K562 (cell line): ENCODE data around the gene GPHN. TPM values are rescaled to one million over a fixed set of nuclear protein-coding genes. Genes with fewer than 3 reads are reported as not detected.

ENCODE experiments used
- ATAC-seq: fragments of 200-7000 bp; cut with Tn5 transposase; 3 replicates; pipeline ENCODE4 v1.9.1; 2020; ENCODE audit warnings: moderate library complexity
- BruUV-seq: library from RNA; stranded (reverse); fragments of 400-500 nt; replicated peaks from 2 replicates; lab custom pipeline; 2021; lab: Mats Ljungman, UMichigan
- CTCF ChIA-PET: fragments of 300-600 bp; formaldehyde crosslinking; extraction: SDS; loops from one replicate; lab custom pipeline; 2021; ENCODE audit warnings: low intra/inter-chr PET ratio; lab: Yijun Ruan, JAX
- POLR2A ChIA-PET: fragments of 300-600, 350-650 bp; sonication (Branson Sonifier 250); formaldehyde crosslinking; extraction: SDS; loops from one replicate; lab custom pipeline; 2021; ENCODE audit warnings: antibody characterized with exemption, inconsistent platforms; lab: Yijun Ruan, JAX
- DNase-seq, 4 experiments: peaks; one replicate each; pipeline versions ENCODE4 v3.0.0 to v3.0.0-alpha.2; 2011 to 2018; ENCODE audit warnings: low spot score in 3 of 4, mixed read lengths in 3 of 4; ENCODE audit errors: extremely low read depth in 1 of 4
- FAIRE-seq: peaks from 2 replicates; lab custom pipeline; 2011; peaks lifted over from hg19 to GRCh38; lab: Jason Lieb, UNC
- H2AFZ ChIP-seq: 2 replicates; pipeline ENCODE4 v1.6.0; 2011; ENCODE audit warnings: low read depth, low read length, control low read depth, inconsistent platforms
- H3K27ac ChIP-seq: fragments of 200-600 bp; 3 replicates; pipeline ENCODE4 v1.8.0; 2011; ENCODE audit warnings: low read depth, mild to moderate bottlenecking, control low read depth, inconsistent platforms, low read length, moderate library complexity, mixed read lengths; ENCODE audit errors: extremely low read depth
- H3K27me3 ChIP-seq, 2 experiments: fragments of 300-600 bp in 1 of 2; 2 replicates in 1 of 2; 3 replicates in 1 of 2; pipeline versions ENCODE4 v1.6.0 to v1.8.0; 2011; ENCODE audit warnings: inconsistent platforms in 2 of 2, low read length in 2 of 2, mild to moderate bottlenecking in 1 of 2, mixed read lengths in 1 of 2, moderate library complexity in 1 of 2; ENCODE audit not compliant: control insufficient read depth in 2 of 2, insufficient read depth in 2 of 2
- H3K36me3 ChIP-seq: fragments of 300-600 bp; 3 replicates; pipeline ENCODE4 v1.8.0; 2011; ENCODE audit warnings: mild to moderate bottlenecking, low read length, inconsistent platforms; ENCODE audit not compliant: control insufficient read depth, insufficient read depth
- H3K4me1 ChIP-seq, 2 experiments: fragments of 200-600 bp in 1 of 2; replicated peaks in 1 of 2; 2 replicates in 1 of 2; 3 replicates in 1 of 2; pipeline versions ENCODE4 v1.5.1 to v1.8.0; 2011; ENCODE audit warnings: inconsistent platforms in 2 of 2, low read length in 2 of 2, mild to moderate bottlenecking in 1 of 2, mixed read lengths in 1 of 2, moderate library complexity in 1 of 2; ENCODE audit not compliant: control insufficient read depth in 2 of 2, insufficient read depth in 2 of 2
- H3K4me2 ChIP-seq: 2 replicates; pipeline ENCODE4 v1.6.1; 2011; ENCODE audit warnings: low read length, control low read depth, inconsistent platforms, mixed read lengths; ENCODE audit not compliant: insufficient read depth
- H3K4me3 ChIP-seq: fragments of 200-600 bp; sonication (generic), shearing (Covaris generic); 2 replicates; pipeline ENCODE4 v1.5.1; 2016; ENCODE audit warnings: control low read depth, inconsistent platforms
- H3K79me2 ChIP-seq: fragments of 200-600 bp; 3 replicates; pipeline ENCODE4 v1.8.0; 2011; ENCODE audit warnings: low read length, inconsistent platforms; ENCODE audit not compliant: control insufficient read depth, insufficient read depth
- H3K9ac ChIP-seq, 2 experiments: 2 replicates each; pipeline versions ENCODE4 v1.6.0 to v1.6.1; 2011; ENCODE audit warnings: low read depth in 2 of 2, low read length in 2 of 2, control low read depth in 1 of 2, inconsistent platforms in 1 of 2, mild to moderate bottlenecking in 1 of 2, mixed read lengths in 1 of 2; ENCODE audit not compliant: insufficient read depth in 1 of 2
- H3K9me1 ChIP-seq: one replicate; pipeline ENCODE4 v1.6.0; 2011; ENCODE audit warnings: inconsistent platforms, mild to moderate bottlenecking, low read length, moderate library complexity; ENCODE audit not compliant: control insufficient read depth, insufficient read depth
- H3K9me3 ChIP-seq: replicated peaks from 2 replicates; pipeline ENCODE4 v1.5.1; 2011; ENCODE audit warnings: low read depth, low read length, inconsistent platforms; ENCODE audit not compliant: control insufficient read depth, insufficient read depth
- H4K20me1 ChIP-seq: replicated peaks from 2 replicates; pipeline ENCODE4 v1.6.1; 2011; ENCODE audit warnings: low read length, inconsistent platforms, mixed read lengths; ENCODE audit not compliant: control insufficient read depth, insufficient read depth
- CXXC5 ChIP-seq: fragments of 250-450 bp; sonication (Bioruptor Pico); IDR thresholded peaks from 2 replicates; pipeline ENCODE4 v1.8.0; 2022; ENCODE audit warnings: inconsistent platforms, mild to moderate bottlenecking, moderate library complexity
- MTF1 ChIP-seq: fragments of 250-450 bp; sonication (Bioruptor Pico); IDR thresholded peaks from 2 replicates; pipeline ENCODE4 v1.9.0; 2021; ENCODE audit warnings: moderate library complexity, mild to moderate bottlenecking, inconsistent platforms, borderline replicate concordance
- NFE2L1 ChIP-seq: fragments of 450-650 bp; IDR thresholded peaks from 2 replicates; pipeline ENCODE4 v1.6.1; 2016; ENCODE audit warnings: missing genetic modification characterization, low read depth, mild to moderate bottlenecking, missing compliant biosample characterization, moderate library complexity, borderline replicate concordance
- TARDBP ChIP-seq: fragments of 450-650 bp; IDR thresholded peaks from 2 replicates; pipeline ENCODE4 v1.6.1; 2016
- TSC22D4 ChIP-seq: fragments of 450-650 bp; IDR thresholded peaks from 2 replicates; pipeline ENCODE4 v1.6.1; 2016; ENCODE audit warnings: missing genetic modification characterization, missing biosample characterization, control low read depth
- U2AF1 ChIP-seq: fragments of 200-400 bp; formaldehyde crosslinking; optimal IDR thresholded peaks from 2 replicates; pipeline ENCODE3; 2017; ENCODE audit warnings: mild to moderate bottlenecking, low read depth, low read length, moderate library complexity
- ZFPM2 ChIP-seq: fragments of 250-450 bp; sonication (Bioruptor Pico); IDR thresholded peaks from 2 replicates; pipeline ENCODE4 v1.5.1; 2022; ENCODE audit warnings: mild to moderate bottlenecking
- ZNF174 ChIP-seq: fragments of 250-450 bp; sonication (Bioruptor Pico); IDR thresholded peaks from 2 replicates; pipeline ENCODE4 v1.4.0; 2020; ENCODE audit warnings: mild to moderate bottlenecking
- ZNF347 ChIP-seq: fragments of 450-650 bp; formaldehyde crosslinking; IDR thresholded peaks from 2 replicates; pipeline ENCODE4 v1.4.0; 2020; ENCODE audit warnings: low read depth, mild to moderate bottlenecking, moderate library complexity
- ZNF75A ChIP-seq: fragments of 450-650 bp; formaldehyde crosslinking; IDR thresholded peaks from 2 replicates; pipeline ENCODE4 v1.4.0; 2020; ENCODE audit warnings: mild to moderate bottlenecking
- WGBS: fragments of 100-300 bp; shearing (Covaris generic); methylation state at CpG from one replicate; pipeline ENCODE4 v1.1.6; 2016; ENCODE audit warnings: low coverage, mixed read lengths; ENCODE audit not compliant: insufficient coverage; ENCODE audit errors: missing lambda C conversion rate; 5-methylcytosine and 5-hydroxymethylcytosine counted together
- in situ Hi-C: fragments of 300-500 bp; cut with MboI; formaldehyde crosslinking; loops from 4 replicates; pipeline ENCODE4 v1.15.0; 2018; ENCODE audit warnings: inconsistent platforms, mixed read lengths
- intact Hi-C: fragments of 100-400 bp; cut with micrococcal nuclease; formaldehyde crosslinking; loops from 2 replicates; pipeline ENCODE4 v1.14.2; 2022
- polyA plus RNA-seq, 8 experiments: library from polyadenylated mRNA; depleted of rRNA in 4 of 8; stranded (reverse) in 5 of 8; unstranded in 3 of 8; fragments of >200 nt; fragmentation: Nextera tagmentation in 2 of 8; fragmentation: Illumina TruSeq in 1 of 8; extraction: Ambion mirVana in 2 of 8; extraction: Trizol in 1 of 8; gene quantifications; 2 replicates each; pipeline versions ENCODE4 v1.2.1 to v1.2.3, GENCODE V29; 2011 to 2014; ENCODE audit warnings: inconsistent platforms in 1 of 8, missing spikeins in 1 of 8
- total RNA-seq, 7 experiments: library from RNA; depleted of rRNA in 6 of 7; stranded (reverse); fragments of >200 nt in 6 of 7; fragmentation: Illumina TruSeq in 2 of 7; extraction: Trizol in 2 of 7; gene quantifications; 2 replicates each; pipeline versions ENCODE4 v1.2.1 to v1.2.3, GENCODE V29; 2011 to 2021; ENCODE audit warnings: low replicate concordance in 1 of 7
- TF ChIP-seq, protein P1 (sequence below): sonication (generic); formaldehyde crosslinking; IDR thresholded peaks from 2 replicates; pipeline ENCODE4 v1.8.0; 2023; ENCODE audit warnings: missing genetic modification reagents, mild to moderate bottlenecking, borderline replicate concordance
- TF ChIP-seq, protein P2 (sequence below): sonication (generic); formaldehyde crosslinking; IDR thresholded peaks from 2 replicates; pipeline ENCODE4 v1.5.0; 2020; ENCODE audit warnings: missing genetic modification reagents

The GPHN gene
- total and polyA plus RNA-seq, 9 of the 15 experiments (the other 6 are each of a cell fraction or from before 2014, with no cell fraction given), result 5.9 to 16.0 (median 11.4) TPM

DNA sequence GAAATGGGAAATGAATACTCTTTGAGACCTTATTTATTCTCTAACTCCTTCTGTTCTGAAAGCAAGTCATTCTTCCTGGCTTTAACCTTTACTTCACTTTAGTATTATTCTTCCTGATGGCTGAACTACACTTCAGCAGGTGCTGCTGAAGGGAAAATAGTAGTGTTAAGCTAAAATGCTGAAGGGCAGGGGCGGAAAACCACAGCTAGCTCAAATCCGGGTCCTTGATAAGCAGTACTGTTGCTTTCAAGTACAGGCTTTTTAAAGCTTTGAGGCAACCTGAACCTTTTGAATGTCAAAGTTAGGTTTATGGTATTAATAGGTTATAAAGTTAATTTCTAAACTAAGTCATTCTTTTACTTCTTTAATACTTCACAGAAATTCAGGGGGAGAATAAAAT is 11.0 kb upstream of the GPHN start:
- FAIRE-seq, result no peak
- DNase-seq, result no peak
- no peak overlapping the region for H3K9ac ChIP-seq
- no peak for ATAC-seq
- H3K27me3 ChIP-seq, result no peaks in the 10 kb centered on the region
- no peaks in the 10 kb centered on the region for H4K20me1 ChIP-seq
- ChIA-PET CTCF (no interaction called here), POLR2A (interaction anchor here (0.5 to 0.8 kb wide), 2 partner anchors 10 to 1361 kb away, joined by 3 read pairs; no protein-coding TSS in a partner anchor)
- H3K36me3 ChIP-seq, result no peaks in the 10 kb centered on the region
- no peaks in the 10 kb centered on the region for H3K4me1 ChIP-seq
- in situ Hi-C loops (loop anchor here (25.0 kb wide), 1 partner anchor 1315 kb away; the partner anchor contains the start of genes RAD51B and ZFYVE26), intact Hi-C loops (no loop called here)
- H3K79me2 ChIP-seq, result no peaks in the 10 kb centered on the region
- no peak overlapping the region for H3K27ac ChIP-seq
- no peaks in the 10 kb centered on the region for H3K9me1 ChIP-seq
- BruUV-seq, result no TSS peak
- TF ChIP-seq ZNF75A (CRISPR knock-in tag), result no peak
- no peak for TF ChIP-seq MTF1 (CRISPR knock-in tag)
- TF ChIP-seq, protein P1, sequence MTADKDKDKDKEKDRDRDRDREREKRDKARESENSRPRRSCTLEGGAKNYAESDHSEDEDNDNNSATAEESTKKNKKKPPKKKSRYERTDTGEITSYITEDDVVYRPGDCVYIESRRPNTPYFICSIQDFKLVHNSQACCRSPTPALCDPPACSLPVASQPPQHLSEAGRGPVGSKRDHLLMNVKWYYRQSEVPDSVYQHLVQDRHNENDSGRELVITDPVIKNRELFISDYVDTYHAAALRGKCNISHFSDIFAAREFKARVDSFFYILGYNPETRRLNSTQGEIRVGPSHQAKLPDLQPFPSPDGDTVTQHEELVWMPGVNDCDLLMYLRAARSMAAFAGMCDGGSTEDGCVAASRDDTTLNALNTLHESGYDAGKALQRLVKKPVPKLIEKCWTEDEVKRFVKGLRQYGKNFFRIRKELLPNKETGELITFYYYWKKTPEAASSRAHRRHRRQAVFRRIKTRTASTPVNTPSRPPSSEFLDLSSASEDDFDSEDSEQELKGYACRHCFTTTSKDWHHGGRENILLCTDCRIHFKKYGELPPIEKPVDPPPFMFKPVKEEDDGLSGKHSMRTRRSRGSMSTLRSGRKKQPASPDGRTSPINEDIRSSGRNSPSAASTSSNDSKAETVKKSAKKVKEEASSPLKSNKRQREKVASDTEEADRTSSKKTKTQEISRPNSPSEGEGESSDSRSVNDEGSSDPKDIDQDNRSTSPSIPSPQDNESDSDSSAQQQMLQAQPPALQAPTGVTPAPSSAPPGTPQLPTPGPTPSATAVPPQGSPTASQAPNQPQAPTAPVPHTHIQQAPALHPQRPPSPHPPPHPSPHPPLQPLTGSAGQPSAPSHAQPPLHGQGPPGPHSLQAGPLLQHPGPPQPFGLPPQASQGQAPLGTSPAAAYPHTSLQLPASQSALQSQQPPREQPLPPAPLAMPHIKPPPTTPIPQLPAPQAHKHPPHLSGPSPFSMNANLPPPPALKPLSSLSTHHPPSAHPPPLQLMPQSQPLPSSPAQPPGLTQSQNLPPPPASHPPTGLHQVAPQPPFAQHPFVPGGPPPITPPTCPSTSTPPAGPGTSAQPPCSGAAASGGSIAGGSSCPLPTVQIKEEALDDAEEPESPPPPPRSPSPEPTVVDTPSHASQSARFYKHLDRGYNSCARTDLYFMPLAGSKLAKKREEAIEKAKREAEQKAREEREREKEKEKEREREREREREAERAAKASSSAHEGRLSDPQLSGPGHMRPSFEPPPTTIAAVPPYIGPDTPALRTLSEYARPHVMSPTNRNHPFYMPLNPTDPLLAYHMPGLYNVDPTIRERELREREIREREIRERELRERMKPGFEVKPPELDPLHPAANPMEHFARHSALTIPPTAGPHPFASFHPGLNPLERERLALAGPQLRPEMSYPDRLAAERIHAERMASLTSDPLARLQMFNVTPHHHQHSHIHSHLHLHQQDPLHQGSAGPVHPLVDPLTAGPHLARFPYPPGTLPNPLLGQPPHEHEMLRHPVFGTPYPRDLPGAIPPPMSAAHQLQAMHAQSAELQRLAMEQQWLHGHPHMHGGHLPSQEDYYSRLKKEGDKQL (CRISPR knock-in tag), result no peak
- no peak for TF ChIP-seq ZNF347 (CRISPR knock-in tag)
- no peak for TF ChIP-seq TARDBP
- TF ChIP-seq ZFPM2 (CRISPR knock-in tag), result no peak
- TF ChIP-seq, protein P2, sequence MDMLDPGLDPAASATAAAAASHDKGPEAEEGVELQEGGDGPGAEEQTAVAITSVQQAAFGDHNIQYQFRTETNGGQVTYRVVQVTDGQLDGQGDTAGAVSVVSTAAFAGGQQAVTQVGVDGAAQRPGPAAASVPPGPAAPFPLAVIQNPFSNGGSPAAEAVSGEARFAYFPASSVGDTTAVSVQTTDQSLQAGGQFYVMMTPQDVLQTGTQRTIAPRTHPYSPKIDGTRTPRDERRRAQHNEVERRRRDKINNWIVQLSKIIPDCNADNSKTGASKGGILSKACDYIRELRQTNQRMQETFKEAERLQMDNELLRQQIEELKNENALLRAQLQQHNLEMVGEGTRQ (CRISPR knock-in tag), result no peak
- no peak for TF ChIP-seq NFE2L1 (tag)
- no peak for TF ChIP-seq U2AF1
- no peak for TF ChIP-seq TSC22D4 (tag)
- TF ChIP-seq CXXC5 (CRISPR knock-in tag), result no peak
- TF ChIP-seq ZNF174 (CRISPR knock-in tag), result no peak
- H3K9me3 ChIP-seq, result no peaks in the 10 kb centered on the region
- no peak overlapping the region for H3K4me3 ChIP-seq
- WGBS, result 36% methylated on average over 2 of the region's 2 CpGs
- H2AFZ ChIP-seq, result no peak overlapping the region
- no peak overlapping the region for H3K4me2 ChIP-seq
